ENCODE data around the gene IGF2. TPM values are rescaled to one million over a fixed set of nuclear protein-coding genes. Genes with fewer than 3 reads are reported as not detected.

IGF2 gene
- total RNA-seq, 1 donor: not detected

DNA sequence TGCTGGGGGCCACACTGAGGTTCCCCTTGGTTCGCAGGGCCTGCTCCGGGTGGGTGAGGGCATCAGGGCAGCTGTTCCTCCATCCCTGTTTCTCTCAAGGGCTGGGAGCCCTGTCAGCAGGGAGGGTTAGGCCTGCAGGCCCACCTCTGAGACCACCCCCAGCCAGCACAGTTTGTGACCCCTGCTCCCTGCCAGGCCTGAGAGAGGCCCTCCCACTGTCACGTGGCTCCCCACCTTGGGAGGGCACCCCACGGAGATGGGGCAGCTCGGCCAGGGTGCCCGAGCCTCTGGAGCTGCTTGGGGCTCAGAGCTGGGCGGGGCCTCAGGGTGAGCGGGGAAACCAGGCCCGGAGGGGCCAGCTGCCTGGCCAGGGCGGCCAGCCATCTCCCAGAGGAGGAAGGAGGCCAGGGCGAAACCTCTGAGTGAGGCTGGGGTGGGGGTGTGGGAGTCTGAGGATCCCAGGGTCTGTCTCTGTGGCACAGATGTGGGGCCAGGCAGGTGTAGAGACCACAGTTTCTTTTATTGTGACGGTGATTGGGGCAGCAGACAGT is 24.3 kb upstream of the IGF2 start:
- H3K4me3 ChIP-seq (ENCODE audit: low read length): no peak overlapping the region
- no peaks in the 10 kb centered on the region for H3K27me3 ChIP-seq (ENCODE audit: insufficient read depth, low read length)
- H3K4me1 ChIP-seq (ENCODE audit: insufficient read depth, low read length): no peaks in the 10 kb centered on the region

DNA sequence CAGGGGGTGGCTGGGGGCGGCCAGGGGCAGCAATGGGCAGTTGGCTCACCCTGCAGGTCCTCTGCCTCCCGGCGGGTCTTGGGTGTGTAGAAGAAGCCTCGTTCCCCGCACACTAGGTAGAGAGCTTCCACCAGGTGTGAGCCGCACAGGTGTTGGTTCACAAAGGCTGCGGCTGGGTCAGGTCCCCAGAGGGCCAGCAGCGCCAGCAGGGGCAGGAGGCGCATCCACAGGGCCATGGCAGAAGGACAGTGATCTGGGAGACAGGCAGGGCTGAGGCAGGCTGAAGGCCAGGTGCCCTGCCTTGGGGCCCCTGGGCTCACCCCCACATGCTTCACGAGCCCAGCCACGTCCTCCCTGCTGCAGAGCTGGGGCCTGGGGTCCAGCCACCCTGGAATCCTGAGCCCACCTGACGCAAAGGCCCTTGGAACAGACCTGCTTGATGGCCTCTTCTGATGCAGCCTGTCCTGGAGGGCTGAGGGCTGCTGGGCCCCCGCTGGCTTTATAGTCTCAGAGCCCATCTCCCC is 21.6 kb upstream of the IGF2 start, which contains the start of gene INS:
INS (minus strand) TSS at position 474 of the 524 bp plus-strand sequence; CDS start at position 236, 238 bp downstream.
- Histone ChIP-seq H3K4me3 (ENCODE audit: low read length) (no peak within 1 kb of the TSS), H3K27me3 (ENCODE audit: insufficient read depth, low read length) (no peaks in the 10 kb centered on the region), H3K4me1 (ENCODE audit: insufficient read depth, low read length) (no peaks in the 10 kb centered on the region), H3K9me3 (ENCODE audit: low read depth, low read length) (no peaks in the 10 kb centered on the region)

More for the DNA sequence above, 24.3 kb upstream of the IGF2 start:
- H3K9me3 ChIP-seq (ENCODE audit: low read depth, low read length): no peaks in the 10 kb centered on the region

- Histone ChIP-seq H3K4me1 (ENCODE audit: insufficient read depth, low read length) (no peaks in the 10 kb centered on the region), H3K4me3 (ENCODE audit: low read length) (no peak overlapping the region), H3K27me3 (ENCODE audit: insufficient read depth, low read length) (no peaks in the 10 kb centered on the region), H3K9me3 (ENCODE audit: low read depth, low read length) (no peaks in the 10 kb centered on the region)
These were observed 20.6 kb upstream of the IGF2 start for GRCh38 chr11:2159536-2160413.

GRCh38 chr11:2158966-2159365 is 19.8 kb upstream of the IGF2 start:
- Histone ChIP-seq H3K4me1 (ENCODE audit: insufficient read depth, low read length) (no peaks in the 10 kb centered on the region), H3K4me3 (ENCODE audit: low read length) (no peak overlapping the region), H3K27me3 (ENCODE audit: insufficient read depth, low read length) (no peaks in the 10 kb centered on the region), H3K9me3 (ENCODE audit: low read depth, low read length) (no peaks in the 10 kb centered on the region)

- H3K9me3 ChIP-seq (ENCODE audit: low read depth, low read length): no peaks in the 10 kb centered on the region
These were observed 19.1 kb upstream of the IGF2 start for GRCh38 chr11:2158296-2158737.

DNA sequence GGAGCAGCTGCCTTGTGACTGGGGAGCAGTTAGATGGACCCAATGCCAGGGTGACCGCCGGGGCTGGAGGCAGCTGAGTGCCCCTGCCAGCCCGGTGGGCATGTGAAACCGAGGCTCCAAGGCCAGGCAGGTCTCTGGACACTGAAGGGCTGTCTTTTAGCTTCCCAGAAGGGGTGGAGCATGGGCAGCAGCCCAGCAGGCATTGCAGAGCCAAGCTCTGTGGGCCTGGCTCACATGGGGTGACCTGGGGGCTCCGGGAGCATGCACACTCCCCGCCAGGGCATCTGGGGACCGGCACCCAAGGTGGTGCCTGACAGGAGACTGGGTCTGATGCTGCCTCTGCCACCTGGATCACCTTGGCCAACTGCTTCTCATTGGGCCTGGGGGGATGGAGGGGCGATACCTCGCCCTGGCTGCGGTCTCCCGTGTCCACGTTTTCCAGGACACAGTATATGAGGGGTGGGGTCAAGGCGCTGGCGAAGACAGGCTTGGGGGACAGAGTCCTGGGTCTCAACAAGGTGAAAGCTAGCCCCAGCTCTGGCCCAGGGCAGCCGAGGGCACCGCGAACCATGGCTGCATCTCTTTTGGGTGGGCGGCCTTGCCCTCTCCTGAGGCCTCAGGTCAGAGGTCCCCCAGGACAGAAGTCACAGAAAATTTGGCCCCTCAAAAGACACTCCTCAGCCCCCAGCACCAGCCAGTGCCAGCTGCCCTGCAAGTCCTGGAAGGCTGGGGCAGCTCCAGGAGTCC is 18.3 kb upstream of the IGF2 start:
- no peaks in the 10 kb centered on the region for H3K27me3 ChIP-seq (ENCODE audit: insufficient read depth, low read length)
- H3K4me3 ChIP-seq (ENCODE audit: low read length): no peak overlapping the region
- no peaks in the 10 kb centered on the region for H3K4me1 ChIP-seq (ENCODE audit: insufficient read depth, low read length)

More at GRCh38 chr11:2158296-2158737, 19.1 kb upstream of the IGF2 start:
- Histone ChIP-seq H3K27me3 (ENCODE audit: insufficient read depth, low read length) (no peaks in the 10 kb centered on the region), H3K4me3 (ENCODE audit: low read length) (no peak overlapping the region), H3K4me1 (ENCODE audit: insufficient read depth, low read length) (no peaks in the 10 kb centered on the region)

DNA sequence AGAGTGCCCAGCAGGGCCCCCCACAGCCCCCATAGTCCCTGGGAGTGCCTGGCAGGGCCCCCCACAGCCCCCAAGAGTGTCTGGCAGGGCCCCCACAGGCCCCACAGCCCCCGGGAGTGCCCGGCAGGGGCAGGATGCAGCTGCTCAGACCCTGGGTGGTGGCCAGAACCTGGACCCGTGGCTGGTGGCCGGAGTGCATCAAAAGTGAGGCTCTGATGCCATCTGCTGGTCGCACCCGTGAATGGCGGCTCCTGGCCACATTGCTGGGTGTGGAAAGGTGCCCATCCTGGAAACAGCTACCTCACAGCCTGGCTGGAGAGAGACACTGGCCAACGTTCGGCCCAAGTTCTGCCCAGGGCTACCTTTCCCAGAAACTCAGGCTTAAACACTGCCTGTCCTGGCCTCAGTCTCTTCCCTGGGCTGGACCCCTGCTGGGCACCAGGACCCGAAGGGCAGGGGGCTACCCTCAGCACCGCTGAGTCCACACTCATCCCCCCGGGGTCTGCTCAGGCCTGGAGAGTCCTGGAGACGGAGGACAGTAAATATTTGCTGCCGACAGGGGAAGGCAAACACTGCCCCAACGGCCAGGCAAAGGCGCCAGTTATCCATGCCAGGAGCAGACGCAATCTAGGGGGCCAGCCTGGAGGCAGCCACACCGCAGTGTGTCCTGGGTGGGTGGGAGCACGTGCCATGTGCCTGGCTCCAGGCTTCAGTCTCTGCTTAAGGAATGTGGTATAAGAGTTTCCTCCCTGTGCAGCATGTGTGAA is 17.4 kb upstream of the IGF2 start:
- Histone ChIP-seq H3K4me3 (ENCODE audit: low read length) (no peak overlapping the region), H3K9me3 (ENCODE audit: low read depth, low read length) (no peaks in the 10 kb centered on the region), H3K27me3 (ENCODE audit: insufficient read depth, low read length) (no peaks in the 10 kb centered on the region), H3K4me1 (ENCODE audit: insufficient read depth, low read length) (peaks cover 4% of the 10 kb centered on the region)

More for the DNA sequence above, 18.3 kb upstream of the IGF2 start:
- no peaks in the 10 kb centered on the region for H3K9me3 ChIP-seq (ENCODE audit: low read depth, low read length)

GRCh38 chr11:2155511-2155910 is 16.3 kb upstream of the IGF2 start:
- H3K9me3 ChIP-seq (ENCODE audit: low read depth, low read length): no peaks in the 10 kb centered on the region
- no peak overlapping the region for H3K4me3 ChIP-seq (ENCODE audit: low read length)
- peaks cover 5% of the 10 kb centered on the region for H3K27me3 ChIP-seq (ENCODE audit: insufficient read depth, low read length)
- peaks cover 6% of the 10 kb centered on the region for H3K4me1 ChIP-seq (ENCODE audit: insufficient read depth, low read length)

DNA sequence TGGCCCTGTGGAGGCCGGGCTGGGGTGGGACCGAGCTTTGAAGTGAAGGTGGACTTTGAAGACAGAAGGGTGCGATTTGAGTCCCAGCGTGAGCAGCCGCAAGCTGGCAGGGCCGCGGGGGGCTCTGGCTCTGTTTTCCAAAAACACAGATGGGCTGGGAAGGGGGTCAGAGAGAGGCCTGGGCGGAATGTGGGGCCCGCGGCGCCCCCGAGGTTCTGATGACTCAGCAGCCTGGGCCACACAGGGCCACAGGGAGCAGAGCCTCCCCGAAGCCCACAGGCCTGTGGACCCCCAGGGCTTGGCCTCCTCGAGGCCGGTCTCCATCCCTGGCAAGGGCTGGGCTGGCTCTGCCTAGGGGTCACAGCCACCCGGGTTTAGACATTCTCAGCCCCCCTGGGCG is 15.7 kb upstream of the IGF2 start:
- Histone ChIP-seq H3K4me1 (ENCODE audit: insufficient read depth, low read length) (peaks cover 6% of the 10 kb centered on the region), H3K9me3 (ENCODE audit: low read depth, low read length) (no peaks in the 10 kb centered on the region), H3K27me3 (ENCODE audit: insufficient read depth, low read length) (peaks cover 11% of the 10 kb centered on the region), H3K4me3 (ENCODE audit: low read length) (no peak overlapping the region)

GRCh38 chr11:2154195-2154585 is 15.0 kb upstream of the IGF2 start:
- Histone ChIP-seq H3K4me1 (ENCODE audit: insufficient read depth, low read length) (peaks cover 6% of the 10 kb centered on the region), H3K4me3 (ENCODE audit: low read length) (no peak overlapping the region), H3K9me3 (ENCODE audit: low read depth, low read length) (no peaks in the 10 kb centered on the region), H3K27me3 (ENCODE audit: insufficient read depth, low read length) (peaks cover 15% of the 10 kb centered on the region)

GRCh38 chr11:2153581-2154194 is 14.5 kb upstream of the IGF2 start:
- H3K9me3 ChIP-seq (ENCODE audit: low read depth, low read length): no peaks in the 10 kb centered on the region
- H3K27me3 ChIP-seq (ENCODE audit: insufficient read depth, low read length): peaks cover 20% of the 10 kb centered on the region
- peaks cover 6% of the 10 kb centered on the region for H3K4me1 ChIP-seq (ENCODE audit: insufficient read depth, low read length)
- no peak overlapping the region for H3K4me3 ChIP-seq (ENCODE audit: low read length)

DNA sequence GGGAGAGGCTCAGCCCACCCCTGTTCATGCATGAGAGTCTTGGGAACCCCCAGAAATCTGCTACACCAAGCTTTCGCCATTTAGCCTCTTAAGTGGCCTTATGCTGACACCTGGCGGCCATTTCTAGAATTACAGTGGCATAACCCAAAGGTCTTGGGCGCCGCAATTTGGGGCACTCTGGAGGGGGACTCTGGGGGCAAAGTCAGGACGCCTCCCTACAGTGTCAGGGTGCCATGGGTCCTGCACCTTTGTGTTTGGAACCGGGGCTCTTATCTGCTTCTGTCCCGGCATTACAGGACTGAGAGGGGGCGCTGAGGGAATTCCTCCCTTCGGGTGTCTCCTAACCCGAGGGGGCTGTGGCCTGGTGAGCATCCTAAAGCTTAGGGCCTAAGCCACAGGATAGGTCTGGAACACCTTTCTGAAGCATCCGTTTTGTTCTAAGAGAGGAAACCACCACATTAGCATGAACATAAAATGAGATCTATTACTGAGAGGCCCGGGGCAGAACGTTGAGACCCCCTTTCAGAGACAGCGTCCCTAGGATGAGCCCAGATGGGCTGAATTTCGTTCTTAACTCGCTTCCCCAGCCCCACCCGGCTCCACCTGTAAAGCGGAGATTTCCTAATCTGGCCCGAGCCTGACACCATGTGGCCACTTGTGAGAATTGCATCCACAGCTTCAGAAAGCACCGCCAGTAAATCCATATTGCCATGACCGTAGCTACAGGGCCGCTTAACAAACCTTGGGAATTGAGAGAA is 12.5 kb upstream of the IGF2 start:
- Histone ChIP-seq H3K9me3 (ENCODE audit: low read depth, low read length) (no peaks in the 10 kb centered on the region), H3K4me1 (ENCODE audit: insufficient read depth, low read length) (peaks cover 6% of the 10 kb centered on the region), H3K4me3 (ENCODE audit: low read length) (no peak overlapping the region), H3K27me3 (ENCODE audit: insufficient read depth, low read length) (peaks cover 28% of the 10 kb centered on the region)

All from mononuclear cell (primary cell).